KBM-7 (cell line): ENCODE results near the gene RAB13.

Experiments used
- DNase-seq: peaks from one replicate; pipeline ENCODE4 v3.0.0-alpha.2; 2015
- in situ Hi-C: fragments of 300-500 bp; cut with MboI; formaldehyde crosslinking; loops from 2 replicates; pipeline ENCODE4 v1.14.3; 2020; ENCODE audit warnings: low sequenced_read_pairs, low pct_unique_long_range_greater_than_20kb, mixed read lengths

The RAB13 gene

GRCh38 chr1:153960206-153960605 is 25.9 kb downstream of the RAB13 start:
- in situ Hi-C loops: loop anchor here (25.0 kb wide), 2 partner anchors 148 to 423 kb away; partner anchors contain the start of genes S100A3, S100A4, S100A5 and S100A6
- DNase-seq: no peak

GRCh38 chr1:153959454-153959853 is 26.7 kb downstream of the RAB13 start:
- no peak for DNase-seq
- in situ Hi-C loops: loop anchor here (25.0 kb wide), 2 partner anchors 147 to 422 kb away; partner anchors contain the start of genes S100A3, S100A4, S100A5 and S100A6

GRCh38 chr1:153958961-153959260 is 27.2 kb downstream of the RAB13 start:
- in situ Hi-C loops: loop anchor here (25.0 kb wide), 2 partner anchors 147 to 422 kb away; partner anchors contain the start of genes S100A3, S100A4, S100A5 and S100A6
- DNase-seq: no peak

GRCh38 chr1:153958111-153958960 is 27.8 kb downstream of the RAB13 start, which contains the start of gene CRTC2:
Gene CRTC2, minus strand, starts transcription at chr1:153958612. Its CDS starts 115 bp downstream, at chr1:153958497.
- DNase-seq: peak; percentile 98
- in situ Hi-C loops: loop anchor here (25.0 kb wide), 2 partner anchors 146 to 421 kb away; partner anchors contain the start of genes S100A3, S100A4, S100A5 and S100A6

- DNase-seq: peak; percentile 64
- in situ Hi-C loops: loop anchor here (25.0 kb wide), 2 partner anchors 145 to 420 kb away; partner anchors contain the start of genes S100A3, S100A4, S100A5 and S100A6
These were observed 28.4 kb downstream of the RAB13 start for GRCh38 chr1:153957744-153958110.

- in situ Hi-C loops: loop anchor here (25.0 kb wide), 2 partner anchors 145 to 420 kb away; partner anchors contain the start of genes S100A3, S100A4, S100A5 and S100A6
These were observed 29.0 kb downstream of the RAB13 start for GRCh38 chr1:153956997-153957715.

GRCh38 chr1:153954826-153955225 is 31.3 kb downstream of the RAB13 start:
- in situ Hi-C loops: loop anchor here (25.0 kb wide), 2 partner anchors 143 to 418 kb away; partner anchors contain the start of genes S100A3, S100A4, S100A5 and S100A6
- DNase-seq: no peak

More at GRCh38 chr1:153956997-153957715, 29.0 kb downstream of the RAB13 start:
- no peak for DNase-seq

- in situ Hi-C loops: loop anchor here (25.0 kb wide), 2 partner anchors 142 to 417 kb away; partner anchors contain the start of genes S100A3, S100A4, S100A5 and S100A6
- no peak for DNase-seq
These were observed 32.2 kb downstream of the RAB13 start for GRCh38 chr1:153953859-153954365.

- DNase-seq: no peak
- in situ Hi-C loops: loop anchor here (25.0 kb wide), 2 partner anchors 140 to 414 kb away; partner anchors contain the start of genes S100A3, S100A4, S100A5 and S100A6
These were observed 34.3 kb downstream of the RAB13 start for GRCh38 chr1:153951801-153952200.

GRCh38 chr1:153951183-153951582 is 35.0 kb downstream of the RAB13 start:
- no peak for DNase-seq
- in situ Hi-C loops: loop anchor here (25.0 kb wide), 2 partner anchors 139 to 414 kb away; partner anchors contain the start of genes S100A3, S100A4, S100A5 and S100A6

GRCh38 chr1:153946622-153947241 is 39.4 kb downstream of the RAB13 start, which contains the start of gene DENND4B:
Gene DENND4B, minus strand, starts transcription at chr1:153946718. Its CDS starts 2,344 bp downstream, at chr1:153944374.
- DNase-seq: peak; percentile 90
- in situ Hi-C loops: no loop called here

GRCh38 chr1:153945795-153946621 is 40.1 kb downstream of the RAB13 start:
- in situ Hi-C loops: no loop called here

GRCh38 chr1:153945131-153945794 is 40.9 kb downstream of the RAB13 start:
- peak; percentile 89 for DNase-seq
- in situ Hi-C loops: no loop called here

More at GRCh38 chr1:153945795-153946621, 40.1 kb downstream of the RAB13 start:
- DNase-seq: peak; percentile 95

- in situ Hi-C loops: no loop called here
These were observed 41.4 kb downstream of the RAB13 start for GRCh38 chr1:153944827-153945117.

GRCh38 chr1:153944005-153944826 is 41.9 kb downstream of the RAB13 start:
- peak; percentile 43 for DNase-seq
- in situ Hi-C loops: no loop called here

More at GRCh38 chr1:153944827-153945117, 41.4 kb downstream of the RAB13 start:
- DNase-seq: no peak

- DNase-seq: no peak
- in situ Hi-C loops: no loop called here
These were observed 43.2 kb downstream of the RAB13 start for GRCh38 chr1:153942766-153943549.
